Measurements from ENCODE around the gene COL6A1. TPM values are rescaled to one million over a fixed set of nuclear protein-coding genes. Genes with fewer than 3 reads are reported as not detected.

COL6A1 gene
- total RNA-seq, 1 donor from 2014 or later: 226 TPM

GRCh38 chr21:45997205-45997494 is 15.6 kb downstream of the COL6A1 start:
- Histone ChIP-seq H3K27me3 (ENCODE audit: control insufficient read depth, insufficient read depth, low read length) (no peaks in the 10 kb centered on the region), H3K4me3 (ENCODE audit: low read depth, low read length) (no peak overlapping the region), H3K36me3 (ENCODE audit: control insufficient read depth, insufficient read depth, low read length) (no peaks in the 10 kb centered on the region)
- TF ChIP-seq CTCF (IDR thresholded peaks at IDR 0.05; ENCODE audit: insufficient read depth, low read length, poor library complexity, severe bottlenecking): no peak
- no peak for DNase-seq (ENCODE audit: low read depth)

- Histone ChIP-seq H3K4me3 (ENCODE audit: low read depth, low read length) (no peak overlapping the region), H3K27me3 (ENCODE audit: control insufficient read depth, insufficient read depth, low read length) (no peaks in the 10 kb centered on the region), H3K36me3 (ENCODE audit: control insufficient read depth, insufficient read depth, low read length) (no peaks in the 10 kb centered on the region)
- no peak for DNase-seq (ENCODE audit: low read depth)
- no peak for TF ChIP-seq CTCF (IDR thresholded peaks at IDR 0.05; ENCODE audit: insufficient read depth, low read length, poor library complexity, severe bottlenecking)
Observed at GRCh38 chr21:45997495-45998275, 16.1 kb downstream of the COL6A1 start.

GRCh38 chr21:45998276-45998701 is 16.7 kb downstream of the COL6A1 start:
- no peaks in the 10 kb centered on the region for H3K36me3 ChIP-seq (ENCODE audit: control insufficient read depth, insufficient read depth, low read length)
- DNase-seq (ENCODE audit: low read depth): no peak
- H3K27me3 ChIP-seq (ENCODE audit: control insufficient read depth, insufficient read depth, low read length): no peaks in the 10 kb centered on the region

GRCh38 chr21:45998871-45999580 is 17.5 kb downstream of the COL6A1 start:
- Histone ChIP-seq H3K4me3 (ENCODE audit: low read depth, low read length) (no peak overlapping the region), H3K36me3 (ENCODE audit: control insufficient read depth, insufficient read depth, low read length) (no peaks in the 10 kb centered on the region), H3K27me3 (ENCODE audit: control insufficient read depth, insufficient read depth, low read length) (no peaks in the 10 kb centered on the region)
- no peak for DNase-seq (ENCODE audit: low read depth)
- no peak for TF ChIP-seq CTCF (IDR thresholded peaks at IDR 0.05; ENCODE audit: insufficient read depth, low read length, poor library complexity, severe bottlenecking)

More at GRCh38 chr21:45998276-45998701, 16.7 kb downstream of the COL6A1 start:
- no peak for TF ChIP-seq CTCF (IDR thresholded peaks at IDR 0.05; ENCODE audit: insufficient read depth, low read length, poor library complexity, severe bottlenecking)
- H3K4me3 ChIP-seq (ENCODE audit: low read depth, low read length): no peak overlapping the region

GRCh38 chr21:45999581-46000181 is 18.1 kb downstream of the COL6A1 start:
- DNase-seq (ENCODE audit: low read depth): no peak
- H3K36me3 ChIP-seq (ENCODE audit: control insufficient read depth, insufficient read depth, low read length): no peaks in the 10 kb centered on the region
- TF ChIP-seq CTCF (IDR thresholded peaks at IDR 0.05; ENCODE audit: insufficient read depth, low read length, poor library complexity, severe bottlenecking): no peak

More at GRCh38 chr21:45999581-46000181, 18.1 kb downstream of the COL6A1 start:
- Histone ChIP-seq H3K4me3 (ENCODE audit: low read depth, low read length) (no peak overlapping the region), H3K27me3 (ENCODE audit: control insufficient read depth, insufficient read depth, low read length) (no peaks in the 10 kb centered on the region)

All from kidney epithelial cell (primary cell).